HL-60 (cell line): ENCODE measurements around the gene BNIP5.

Experiments
- POLR2AphosphoS5 ChIP-seq: IDR thresholded peaks from 2 replicates; pipeline ENCODE4 v1.6.1; 2012; ENCODE audit warnings: low read depth
- TF ChIP-seq, protein P1 (sequence below): IDR thresholded peaks from one replicate; pipeline ENCODE4 v1.5.1; 2011; ENCODE audit warnings: low read length, control low read depth, inconsistent platforms; ENCODE audit not compliant: insufficient read depth

DNA sequence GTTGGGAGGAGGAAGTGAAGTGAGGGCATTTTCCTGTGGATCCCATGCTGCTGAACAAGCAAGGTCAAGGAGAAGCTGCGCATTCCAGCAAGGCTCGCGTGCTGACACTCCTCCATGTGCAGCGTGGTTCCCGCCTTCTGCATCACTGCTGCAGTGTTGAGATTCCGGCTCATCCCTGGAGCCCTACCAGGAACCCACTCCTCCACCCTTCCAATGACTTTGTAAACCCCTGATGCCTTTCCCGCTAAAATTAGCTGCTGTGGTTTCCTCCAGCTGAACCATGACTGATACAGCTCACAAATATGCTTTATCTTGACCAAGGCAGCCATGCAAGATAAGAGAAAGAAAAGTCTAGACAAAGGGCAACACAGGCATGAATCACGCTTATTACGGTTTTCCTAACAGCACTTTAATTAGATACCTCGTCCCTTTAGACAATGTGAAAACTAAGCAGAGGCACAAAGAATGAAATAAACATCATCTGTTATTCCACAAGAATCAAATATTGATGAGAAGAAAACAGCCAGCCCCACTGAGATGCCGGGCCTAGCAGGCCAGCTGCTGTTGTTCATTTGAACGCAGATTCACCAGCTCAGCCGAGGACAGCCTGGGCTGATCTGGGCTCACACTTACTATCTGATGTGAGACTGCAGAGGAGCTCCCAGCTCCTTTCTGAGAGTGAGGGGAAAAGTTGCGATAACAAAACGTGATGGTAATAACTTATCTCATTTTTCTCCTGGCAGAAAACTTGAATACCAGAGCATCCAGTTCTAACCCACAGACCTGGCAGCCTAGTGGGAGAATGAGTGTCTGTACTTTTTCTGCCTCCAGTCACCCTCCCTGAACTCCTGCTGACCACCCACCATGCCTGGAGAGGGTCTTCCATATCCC is 14.2 kb upstream of the BNIP5 start:
- TF ChIP-seq, protein P1, sequence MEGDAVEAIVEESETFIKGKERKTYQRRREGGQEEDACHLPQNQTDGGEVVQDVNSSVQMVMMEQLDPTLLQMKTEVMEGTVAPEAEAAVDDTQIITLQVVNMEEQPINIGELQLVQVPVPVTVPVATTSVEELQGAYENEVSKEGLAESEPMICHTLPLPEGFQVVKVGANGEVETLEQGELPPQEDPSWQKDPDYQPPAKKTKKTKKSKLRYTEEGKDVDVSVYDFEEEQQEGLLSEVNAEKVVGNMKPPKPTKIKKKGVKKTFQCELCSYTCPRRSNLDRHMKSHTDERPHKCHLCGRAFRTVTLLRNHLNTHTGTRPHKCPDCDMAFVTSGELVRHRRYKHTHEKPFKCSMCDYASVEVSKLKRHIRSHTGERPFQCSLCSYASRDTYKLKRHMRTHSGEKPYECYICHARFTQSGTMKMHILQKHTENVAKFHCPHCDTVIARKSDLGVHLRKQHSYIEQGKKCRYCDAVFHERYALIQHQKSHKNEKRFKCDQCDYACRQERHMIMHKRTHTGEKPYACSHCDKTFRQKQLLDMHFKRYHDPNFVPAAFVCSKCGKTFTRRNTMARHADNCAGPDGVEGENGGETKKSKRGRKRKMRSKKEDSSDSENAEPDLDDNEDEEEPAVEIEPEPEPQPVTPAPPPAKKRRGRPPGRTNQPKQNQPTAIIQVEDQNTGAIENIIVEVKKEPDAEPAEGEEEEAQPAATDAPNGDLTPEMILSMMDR: no peak
- no peak for TF ChIP-seq POLR2AphosphoS5
